ENCODE measurements around the gene MRPL38. TPM values are rescaled to one million over a fixed set of nuclear protein-coding genes. Genes with fewer than 3 reads are reported as not detected.

Gene MRPL38
- polyA plus RNA-seq, 2 of the 4 experiments (the other 2 are of a cell fraction): 53.5 to 102 TPM

- TF ChIP-seq EP300 (IDR thresholded peaks at IDR 0.05) (no peak), TFCP2L1 (CRISPR knock-in tag; IDR thresholded peaks at IDR 0.05) (peak; percentile 31; the same call in 1 of the 2 replicates), HOXA7 (CRISPR knock-in tag; IDR thresholded peaks at IDR 0.05) (no peak), RAD21 (conservative IDR thresholded peaks at IDR 0.05 in 1 of 2, IDR thresholded peaks at IDR 0.05 in 1 of 2) (peak; percentile 90 to 98), CTCF (IDR thresholded peaks at IDR 0.05) (peak; percentile 99), JUNB (IDR thresholded peaks at IDR 0.05) (no peak), CHD2 (IDR thresholded peaks at IDR 0.05; ENCODE audit: low read length, partially characterized antibody) (no peak), CBX8 (IDR thresholded peaks at IDR 0.05) (no peak), MYC (IDR thresholded peaks at IDR 0.05; ENCODE audit: borderline replicate concordance, low read length) (peak; percentile 89), HEYL (CRISPR knock-in tag; IDR thresholded peaks at IDR 0.05) (no peak), PBX3 (IDR thresholded peaks at IDR 0.05) (peak; percentile 34; the same call in 1 of the 2 replicates), RNF2 (IDR thresholded peaks at IDR 0.05; ENCODE audit: borderline replicate concordance, low read depth) (no peak), RFX5 (IDR thresholded peaks at IDR 0.05) (peak; percentile 50; the same call in 1 of the 2 replicates), KDM1A (IDR thresholded peaks at IDR 0.05; ENCODE audit: low read depth) (no peak), GATA3 (IDR thresholded peaks at IDR 0.05; ENCODE audit: borderline replicate concordance) (peak; percentile 34), HMGXB4 (CRISPR knock-in tag; IDR thresholded peaks at IDR 0.05; ENCODE audit: borderline replicate concordance) (no peak), POLR2A (IDR thresholded peaks at IDR 0.05; ENCODE audit: low read length) (peak; percentile 92), USF2 (IDR thresholded peaks at IDR 0.05) (peak; percentile 34; the same call in 1 of the 2 replicates), MAX (IDR thresholded peaks at IDR 0.05) (peak; percentile 96), RCOR1 (IDR thresholded peaks at IDR 0.05; ENCODE audit: low read depth, low read length) (0 out of 2 replicates have a peak, but pooled peaks have one; percentile 67), HOXB5 (CRISPR knock-in tag; IDR thresholded peaks at IDR 0.05) (no peak), POLR2AphosphoS2 (conservative IDR thresholded peaks at IDR 0.05; ENCODE audit: low read length) (0 out of 2 replicates have a peak, but pooled peaks have one; percentile 28), E2F6 (IDR thresholded peaks at IDR 0.05; ENCODE audit: borderline replicate concordance, low read depth) (peak; percentile 63; the same call in 1 of the 2 replicates)
These were observed at the start of gene MRPL38 (continued) for GRCh38 chr17:75904749-75905521.

Data from A549 (cell line).